ENCODE data around the gene PTPRT.

- no peak for TF ChIP-seq POLR2A (IDR thresholded peaks at IDR 0.05)
- no peak for TF ChIP-seq POLR2AphosphoS5 (IDR thresholded peaks at IDR 0.05)
Observed at GRCh38 chr20:42100137-42100704, 1089.5 kb downstream of the PTPRT start.
